ENCODE measurements around the gene TRIM46. TPM values are rescaled to one million over a fixed set of nuclear protein-coding genes. Genes with fewer than 3 reads are reported as not detected.

The TRIM46 gene
- total and polyA plus RNA-seq, 9 of the 15 experiments (the other 6 are each of a cell fraction or from before 2014, with no cell fraction given) = 0.05 to 0.60 (median 0.16) TPM; not detected in 3

- no peak for TF ChIP-seq ZNF740 (CRISPR knock-in tag; IDR thresholded peaks at IDR 0.05)
- TF ChIP-seq ZNF740 (tag; IDR thresholded peaks at IDR 0.05) = no peak
- TF ChIP-seq PCBP2 (IDR thresholded peaks at IDR 0.05; ENCODE audit: low read depth, low read length, poor library complexity, severe bottlenecking) = no peak
- TF ChIP-seq THRA (IDR thresholded peaks at IDR 0.05) = no peak
- no peak for TF ChIP-seq ZNF277 (CRISPR knock-in tag; IDR thresholded peaks at IDR 0.05; ENCODE audit: borderline replicate concordance)
- TF ChIP-seq KLF16 (IDR thresholded peaks at IDR 0.05) = no peak
- TF ChIP-seq FOXP4 (CRISPR knock-in tag; IDR thresholded peaks at IDR 0.05; ENCODE audit: borderline replicate concordance) = no peak
- TF ChIP-seq DPF2 (IDR thresholded peaks at IDR 0.05) = peak; percentile 47; the same call in 1 of the 2 replicates
- TF ChIP-seq SRSF7 (optimal IDR thresholded peaks at IDR 0.05; ENCODE audit: low read depth, low read length) = no peak
- no peak; the same call in 1 of the 2 replicates for TF ChIP-seq ZBTB17 (CRISPR knock-in tag; IDR thresholded peaks at IDR 0.05)
- TF ChIP-seq CCAR2 (IDR thresholded peaks at IDR 0.05; ENCODE audit: low read depth, low read length) = no peak
- no peak for TF ChIP-seq RERE (CRISPR knock-in tag; IDR thresholded peaks at IDR 0.05; ENCODE audit: borderline replicate concordance)
- TF ChIP-seq ZNF263 (CRISPR knock-in tag; IDR thresholded peaks at IDR 0.05; ENCODE audit: borderline replicate concordance) = peak; percentile 72; the same call in 1 of the 2 replicates
- no peak for TF ChIP-seq EWSR1 (IDR thresholded peaks at IDR 0.05; ENCODE audit: borderline replicate concordance, low read depth, partially characterized antibody)
Measured at GRCh38 chr1:155139895-155140629, 33.6 kb upstream of the TRIM46 start, which contains the start of gene DPM3 (continued).
